ENCODE results near the gene ZC3H4. TPM values are rescaled to one million over a fixed set of nuclear protein-coding genes. Genes with fewer than 3 reads are reported as not detected.

The ZC3H4 gene
- total and polyA plus RNA-seq, 2 donors (not counting 1 experiment from before 2014, with no cell fraction given), result 8.4 to 13.5 TPM

- H4K20me1 ChIP-seq (ENCODE audit: control insufficient read depth, extremely low read depth, insufficient read depth, low read length), result no peaks in the 10 kb centered on the region
- H3K4me1 ChIP-seq (ENCODE audit: control insufficient read depth, extremely low read depth, insufficient read depth, low read length), result peaks cover 10% of the 10 kb centered on the region
- peaks cover 5% of the 10 kb centered on the region for H3K79me2 ChIP-seq (ENCODE audit: control insufficient read depth, insufficient read depth, low read length)
- no peaks in the 10 kb centered on the region for H3K9me3 ChIP-seq (ENCODE audit: control insufficient read depth, insufficient read depth, low read depth, low read length)
- H2AFZ ChIP-seq (ENCODE audit: low read length), result no peak overlapping the region
- no peaks in the 10 kb centered on the region for H3K27me3 ChIP-seq (ENCODE audit: control insufficient read depth, insufficient read depth, low read length)
- peaks cover 8% of the 10 kb centered on the region for H3K36me3 ChIP-seq (ENCODE audit: control insufficient read depth, insufficient read depth, low read length)
- DNase-seq (ENCODE audit: low read depth in 2 of 2), result no peak
- H3K4me3 ChIP-seq (replicated peaks in 1 of 4; ENCODE audit: control extremely low read depth in 1 of 4, insufficient read depth in 1 of 4, low read depth in 3 of 4, low read length in 4 of 4), result no peak overlapping the region
- TF ChIP-seq CTCF (conservative IDR thresholded peaks at IDR 0.05 in 1 of 2, IDR thresholded peaks at IDR 0.05 in 1 of 2; ENCODE audit: low read depth in 1 of 2, low read length in 2 of 2) (no peak), EZH2 (IDR thresholded peaks at IDR 0.05; ENCODE audit: low read length, missing control alignments) (no peak)
- no peak overlapping the region for H3K9ac ChIP-seq (ENCODE audit: insufficient read depth, low read length)
- no peak overlapping the region for H3K4me2 ChIP-seq (ENCODE audit: extremely low read depth, insufficient read depth, low read length)
- peak overlapping the region; percentile 17 for H3K27ac ChIP-seq (ENCODE audit: insufficient read depth, low read length)
These were observed 44.8 kb upstream of the ZC3H4 start for GRCh38 chr19:47158367-47158791.

DNA sequence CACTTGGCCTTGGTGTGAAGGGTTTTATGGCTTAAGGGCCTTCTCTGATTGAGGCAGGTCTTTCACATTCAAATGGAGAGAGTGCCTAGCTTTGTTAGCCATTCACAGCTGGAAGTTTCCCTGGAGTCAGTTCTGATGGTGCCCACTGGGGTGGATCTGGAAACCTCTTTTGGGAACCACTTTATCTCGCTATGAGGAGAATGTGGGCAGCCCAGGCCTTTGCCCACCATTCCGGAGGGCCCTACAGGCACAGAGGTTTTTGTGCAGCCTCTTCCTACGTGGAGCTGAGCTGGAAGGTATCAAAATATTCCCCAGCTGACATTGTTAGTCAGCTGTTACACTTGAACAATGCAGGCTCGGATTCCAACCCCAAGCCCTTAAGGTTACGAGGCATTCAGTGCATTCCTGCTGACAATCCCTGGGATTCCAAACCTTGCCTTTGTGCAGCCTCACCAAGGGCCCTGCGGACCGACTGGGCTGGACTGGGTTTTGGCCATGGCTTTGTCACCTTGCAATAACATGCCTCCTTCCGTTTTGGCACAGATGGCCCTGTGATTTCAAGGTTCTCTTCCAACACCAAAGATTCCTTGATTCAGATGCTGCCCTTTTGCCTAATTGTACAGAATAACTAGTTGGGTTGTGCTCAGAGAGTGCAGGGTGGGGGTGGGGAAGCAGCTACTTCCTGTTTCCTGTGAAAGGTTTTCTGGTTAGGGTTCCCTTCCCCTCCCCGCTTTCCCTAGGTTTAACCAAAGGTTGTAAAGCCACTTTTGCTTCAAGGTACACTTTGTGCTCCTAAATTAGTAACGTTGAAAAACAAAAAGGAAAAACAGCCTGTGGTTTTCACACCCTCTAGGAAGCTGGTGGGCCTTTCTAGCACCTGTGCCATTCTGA lies 44.1 kb upstream of the ZC3H4 start:
- TF ChIP-seq CTCF (conservative IDR thresholded peaks at IDR 0.05 in 1 of 2, IDR thresholded peaks at IDR 0.05 in 1 of 2; ENCODE audit: low read depth in 1 of 2, low read length in 2 of 2) (no peak), EZH2 (IDR thresholded peaks at IDR 0.05; ENCODE audit: low read length, missing control alignments) (no peak)
- Histone ChIP-seq H2AFZ (ENCODE audit: low read length) (no peak overlapping the region), H4K20me1 (ENCODE audit: control insufficient read depth, extremely low read depth, insufficient read depth, low read length) (no peaks in the 10 kb centered on the region), H3K9me3 (ENCODE audit: control insufficient read depth, insufficient read depth, low read depth, low read length) (no peaks in the 10 kb centered on the region), H3K9ac (ENCODE audit: insufficient read depth, low read length) (no peak overlapping the region), H3K4me2 (ENCODE audit: extremely low read depth, insufficient read depth, low read length) (peak overlapping the region; percentile 29), H3K4me1 (ENCODE audit: control insufficient read depth, extremely low read depth, insufficient read depth, low read length) (peaks cover 10% of the 10 kb centered on the region), H3K27ac (ENCODE audit: insufficient read depth, low read length) (peak overlapping the region; percentile 17), H3K4me3 (replicated peaks in 1 of 4; ENCODE audit: control extremely low read depth in 1 of 4, insufficient read depth in 1 of 4, low read depth in 3 of 4, low read length in 4 of 4) (no peak overlapping the region), H3K79me2 (ENCODE audit: control insufficient read depth, insufficient read depth, low read length) (peaks cover 5% of the 10 kb centered on the region), H3K27me3 (ENCODE audit: control insufficient read depth, insufficient read depth, low read length) (no peaks in the 10 kb centered on the region), H3K36me3 (ENCODE audit: control insufficient read depth, insufficient read depth, low read length) (peaks cover 9% of the 10 kb centered on the region)
- peak; percentile 51 to 93 for DNase-seq (ENCODE audit: low read depth in 2 of 2)

DNA sequence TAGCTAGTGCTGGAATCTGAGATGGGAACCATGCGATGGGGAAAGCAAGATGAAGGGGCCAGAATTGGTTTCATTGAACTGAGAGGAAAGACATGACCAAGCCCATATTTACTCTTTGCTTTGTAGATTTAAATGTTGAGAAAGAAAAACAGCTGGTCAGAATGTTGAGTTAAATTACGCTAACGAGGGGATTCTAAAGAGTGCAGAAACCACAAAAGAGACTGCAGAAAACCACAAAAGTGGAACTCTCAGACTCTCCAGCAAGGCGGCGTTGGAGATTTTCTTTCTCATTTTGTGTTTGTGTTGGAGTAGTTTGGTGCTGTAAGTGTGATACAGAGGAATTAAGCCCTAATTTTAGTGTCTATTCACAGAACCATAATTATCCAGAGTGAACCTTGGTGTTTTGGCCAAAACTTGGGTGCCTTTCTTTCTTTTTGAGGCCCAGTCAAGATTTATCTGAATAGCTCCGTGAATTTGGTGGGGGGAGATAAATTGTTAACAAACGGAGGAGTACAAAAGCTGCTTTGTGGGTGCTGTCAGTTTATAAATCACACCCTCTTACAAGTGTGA lies 43.4 kb upstream of the ZC3H4 start:
- no peak overlapping the region for H3K9ac ChIP-seq (ENCODE audit: insufficient read depth, low read length)
- H3K4me1 ChIP-seq (ENCODE audit: control insufficient read depth, extremely low read depth, insufficient read depth, low read length), result peaks cover 10% of the 10 kb centered on the region
- H3K27ac ChIP-seq (ENCODE audit: insufficient read depth, low read length), result no peak overlapping the region
- DNase-seq (ENCODE audit: low read depth in 2 of 2), result peak; percentile 72 to 78
- H4K20me1 ChIP-seq (ENCODE audit: control insufficient read depth, extremely low read depth, insufficient read depth, low read length), result no peaks in the 10 kb centered on the region
- peaks cover 5% of the 10 kb centered on the region for H3K79me2 ChIP-seq (ENCODE audit: control insufficient read depth, insufficient read depth, low read length)
- no peaks in the 10 kb centered on the region for H3K9me3 ChIP-seq (ENCODE audit: control insufficient read depth, insufficient read depth, low read depth, low read length)
- peak overlapping the region; percentile 29 for H3K4me2 ChIP-seq (ENCODE audit: extremely low read depth, insufficient read depth, low read length)
- H3K4me3 ChIP-seq (replicated peaks in 1 of 4; ENCODE audit: control extremely low read depth in 1 of 4, insufficient read depth in 1 of 4, low read depth in 3 of 4, low read length in 4 of 4), result no peak overlapping the region
- TF ChIP-seq CTCF (conservative IDR thresholded peaks at IDR 0.05 in 1 of 2, IDR thresholded peaks at IDR 0.05 in 1 of 2; ENCODE audit: low read depth in 1 of 2, low read length in 2 of 2), result no peak
- no peak for TF ChIP-seq EZH2 (IDR thresholded peaks at IDR 0.05; ENCODE audit: low read length, missing control alignments)
- peaks cover 10% of the 10 kb centered on the region for H3K36me3 ChIP-seq (ENCODE audit: control insufficient read depth, insufficient read depth, low read length)
- H2AFZ ChIP-seq (ENCODE audit: low read length), result no peak overlapping the region
- no peaks in the 10 kb centered on the region for H3K27me3 ChIP-seq (ENCODE audit: control insufficient read depth, insufficient read depth, low read length)

Data from fibroblast of lung (primary cell).